HG03571 (cell line): ENCODE results near the gene PPP1CA.
"Not testable (repeated sequence)": the region's sequence is repeated elsewhere in the genome, so short reads cannot be mapped to it uniquely, and the experiment has no call there.

Experiments
- ATAC-seq: cut with Tn5 transposase; IDR thresholded peaks from one replicate; pipeline ENCODE4 v1.9.1; 2021; ENCODE audit not compliant: unreplicated experiment

PPP1CA gene

DNA sequence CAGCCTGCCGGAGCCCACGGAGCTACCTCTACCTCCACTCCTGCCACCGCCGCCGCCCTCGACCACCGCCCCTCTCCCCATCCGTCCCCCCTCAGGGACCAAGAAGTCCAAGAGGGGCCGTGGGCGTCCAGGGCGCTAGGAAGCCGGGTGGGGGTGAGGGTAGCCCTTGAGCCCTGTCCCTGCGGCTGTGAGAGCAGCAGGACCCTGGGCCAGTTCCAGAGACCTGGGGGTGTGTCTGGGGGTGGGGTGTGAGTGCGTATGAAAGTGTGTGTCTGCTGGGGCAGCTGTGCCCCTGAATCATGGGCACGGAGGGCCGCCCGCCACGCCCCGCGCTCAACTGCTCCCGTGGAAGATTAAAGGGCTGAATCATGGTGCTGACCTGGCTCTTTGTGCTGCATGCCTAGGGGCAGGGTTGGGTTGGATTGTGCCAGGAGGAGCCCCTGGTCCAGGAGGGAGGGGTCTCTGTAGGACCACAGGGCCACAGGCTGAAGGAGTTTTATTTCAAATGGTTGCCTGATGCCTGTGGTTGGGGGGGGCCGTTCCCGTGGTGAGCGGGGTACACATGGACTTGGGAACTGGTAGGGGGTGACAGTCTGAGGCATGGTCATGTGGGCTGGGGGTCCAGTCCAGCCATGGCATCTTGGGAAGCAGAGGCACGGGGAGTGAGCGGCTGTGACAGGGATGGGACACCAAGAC is 33.5 kb upstream of the PPP1CA start:
- ATAC-seq, result no peak

DNA sequence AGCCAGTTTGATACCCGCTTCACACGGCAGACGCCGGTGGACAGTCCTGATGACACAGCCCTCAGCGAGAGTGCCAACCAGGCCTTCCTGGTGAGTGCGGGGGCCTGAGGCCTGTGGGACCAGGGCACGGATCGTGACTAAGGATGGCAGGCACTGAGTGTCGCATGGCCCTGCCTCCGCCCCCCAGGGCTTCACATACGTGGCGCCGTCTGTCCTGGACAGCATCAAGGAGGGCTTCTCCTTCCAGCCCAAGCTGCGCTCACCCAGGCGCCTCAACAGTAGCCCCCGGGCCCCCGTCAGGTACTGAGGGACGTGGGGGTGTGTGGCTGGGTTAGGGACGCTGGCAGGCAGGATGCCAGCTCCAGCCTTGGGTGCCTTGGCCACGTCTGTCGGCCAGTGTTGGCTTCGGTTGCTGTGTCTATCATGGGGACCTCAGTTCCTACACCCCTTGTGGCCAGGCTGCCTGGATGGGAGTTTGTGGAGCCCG is 32.8 kb upstream of the PPP1CA start:
- ATAC-seq, result no peak

DNA sequence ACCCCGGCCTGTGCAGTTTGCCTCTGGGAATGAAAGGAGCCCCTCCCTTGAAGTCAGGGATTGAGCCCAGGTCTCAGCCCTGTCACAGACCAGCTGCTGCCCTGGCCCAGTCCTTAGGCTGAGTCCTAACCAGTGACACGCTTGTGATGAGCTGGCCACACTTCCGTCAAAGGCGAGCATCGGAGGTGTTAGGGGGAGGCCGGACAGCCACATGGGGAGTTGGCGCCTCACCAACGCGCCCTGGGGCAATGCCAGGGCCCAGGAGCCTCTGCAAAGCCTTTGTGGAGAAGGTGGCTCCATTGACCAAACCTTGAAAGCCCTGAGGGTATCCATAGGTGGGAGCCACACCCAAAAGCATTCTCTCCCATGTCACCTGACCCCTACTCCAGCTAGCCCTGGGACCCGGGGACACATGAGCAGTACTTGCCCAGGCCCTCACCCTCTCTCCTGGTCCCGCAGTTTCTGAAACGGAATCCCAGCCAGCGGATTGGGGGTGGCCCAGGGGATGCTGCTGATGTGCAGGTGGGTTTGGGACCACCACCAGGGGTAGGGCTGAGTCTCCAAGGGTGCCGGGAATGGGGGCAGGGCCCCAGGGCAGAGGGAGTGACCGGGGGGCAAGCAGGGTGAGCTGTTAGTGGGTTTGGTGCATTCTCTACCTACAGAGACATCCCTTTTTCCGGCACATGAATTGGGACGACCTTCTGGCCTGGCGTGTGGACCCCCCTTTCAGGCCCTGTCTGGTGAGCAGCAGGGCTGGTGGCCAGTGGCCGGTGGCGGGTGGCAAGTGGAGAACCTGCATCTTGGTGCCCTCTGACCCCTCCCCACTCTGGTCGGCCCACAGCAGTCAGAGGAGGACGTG is 32.1 kb upstream of the PPP1CA start:
- ATAC-seq, result no peak

DNA sequence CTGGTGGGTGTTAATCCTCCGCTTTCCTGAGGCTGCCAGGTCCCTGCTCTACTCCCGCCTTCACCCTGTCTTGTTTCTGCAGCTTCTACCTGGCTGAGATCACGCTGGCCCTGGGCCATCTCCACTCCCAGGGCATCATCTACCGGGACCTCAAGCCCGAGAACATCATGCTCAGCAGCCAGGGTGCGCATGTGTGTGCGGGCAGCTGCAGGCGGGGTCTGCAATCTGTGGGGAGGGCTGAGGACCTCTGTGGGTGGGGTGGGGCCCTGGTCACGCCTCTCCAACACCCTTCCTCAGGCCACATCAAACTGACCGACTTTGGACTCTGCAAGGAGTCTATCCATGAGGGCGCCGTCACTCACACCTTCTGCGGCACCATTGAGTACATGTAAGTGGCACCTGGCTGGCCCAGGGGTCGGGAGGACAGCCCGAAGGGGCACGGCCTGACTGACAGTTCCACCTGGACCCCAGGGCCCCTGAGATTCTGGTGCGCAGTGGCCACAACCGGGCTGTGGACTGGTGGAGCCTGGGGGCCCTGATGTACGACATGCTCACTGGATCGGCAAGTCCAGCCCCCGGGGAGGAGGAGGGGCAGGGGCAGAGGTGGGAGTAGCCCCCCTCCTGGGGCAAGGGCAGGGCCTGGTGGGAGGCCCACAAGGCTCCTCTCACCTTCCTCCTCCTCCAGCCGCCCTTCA is 31.1 kb upstream of the PPP1CA start:
- no peak for ATAC-seq

DNA sequence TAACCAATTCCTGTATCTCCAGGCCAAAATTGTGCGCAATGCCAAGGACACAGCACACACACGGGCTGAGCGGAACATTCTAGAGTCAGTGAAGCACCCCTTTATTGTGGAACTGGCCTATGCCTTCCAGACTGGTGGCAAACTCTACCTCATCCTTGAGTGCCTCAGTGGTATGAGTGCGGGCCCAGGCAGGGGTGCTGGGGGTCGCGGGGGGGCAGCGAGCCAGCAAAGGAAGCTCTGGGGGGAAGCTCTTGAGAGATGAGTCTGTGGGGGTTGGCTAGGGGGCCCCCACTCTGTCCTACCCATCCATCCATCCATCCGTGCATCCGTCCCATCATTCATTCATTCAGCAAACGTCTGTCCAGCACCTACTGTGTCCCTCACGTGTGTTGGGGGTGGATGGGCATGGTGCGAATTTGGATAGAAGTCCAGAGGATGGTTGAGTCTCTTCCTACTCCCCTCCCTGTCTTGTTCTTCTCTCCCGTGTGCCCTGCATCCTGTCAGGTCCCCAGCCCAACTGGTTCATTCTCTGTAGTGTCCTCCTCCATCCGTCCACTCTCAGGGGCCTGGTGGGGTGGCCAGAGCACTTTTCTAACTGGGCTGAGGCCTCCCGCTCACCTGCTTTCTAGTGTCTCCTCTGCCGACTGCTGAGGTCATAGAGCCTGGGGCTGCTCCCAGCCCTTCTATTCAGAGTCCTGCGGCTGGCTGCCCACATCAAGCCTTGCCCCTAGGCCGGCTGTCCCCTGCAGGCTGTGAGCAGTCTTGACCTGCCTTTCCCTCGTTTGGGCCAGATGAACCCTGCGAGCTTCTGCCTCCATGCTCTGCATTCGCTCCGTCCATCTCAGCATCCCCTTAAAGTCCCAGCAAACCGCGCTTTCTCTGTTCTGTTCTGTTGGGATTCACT is 29.9 kb upstream of the PPP1CA start:
- ATAC-seq, result no peak

DNA sequence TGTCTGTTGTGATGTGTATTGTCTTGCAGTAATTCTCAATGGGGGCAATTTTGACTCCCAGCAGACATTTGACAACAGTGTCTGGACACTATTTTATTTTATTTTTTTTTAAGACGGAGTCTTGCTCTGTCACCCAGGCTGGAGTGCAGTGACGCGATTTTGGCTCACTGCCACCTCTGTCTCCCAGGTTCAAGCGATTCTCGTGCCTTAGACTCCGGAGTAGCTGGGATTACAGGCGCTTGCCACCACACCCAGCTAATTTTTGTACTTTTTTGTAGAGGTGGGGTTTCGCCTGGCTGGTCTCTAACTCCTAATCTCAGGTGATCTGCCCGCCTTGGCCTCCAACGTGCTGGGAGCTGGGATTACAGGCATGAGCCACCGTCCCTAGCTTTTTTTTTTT is 28.1 kb upstream of the PPP1CA start:
- ATAC-seq, result no peak

DNA sequence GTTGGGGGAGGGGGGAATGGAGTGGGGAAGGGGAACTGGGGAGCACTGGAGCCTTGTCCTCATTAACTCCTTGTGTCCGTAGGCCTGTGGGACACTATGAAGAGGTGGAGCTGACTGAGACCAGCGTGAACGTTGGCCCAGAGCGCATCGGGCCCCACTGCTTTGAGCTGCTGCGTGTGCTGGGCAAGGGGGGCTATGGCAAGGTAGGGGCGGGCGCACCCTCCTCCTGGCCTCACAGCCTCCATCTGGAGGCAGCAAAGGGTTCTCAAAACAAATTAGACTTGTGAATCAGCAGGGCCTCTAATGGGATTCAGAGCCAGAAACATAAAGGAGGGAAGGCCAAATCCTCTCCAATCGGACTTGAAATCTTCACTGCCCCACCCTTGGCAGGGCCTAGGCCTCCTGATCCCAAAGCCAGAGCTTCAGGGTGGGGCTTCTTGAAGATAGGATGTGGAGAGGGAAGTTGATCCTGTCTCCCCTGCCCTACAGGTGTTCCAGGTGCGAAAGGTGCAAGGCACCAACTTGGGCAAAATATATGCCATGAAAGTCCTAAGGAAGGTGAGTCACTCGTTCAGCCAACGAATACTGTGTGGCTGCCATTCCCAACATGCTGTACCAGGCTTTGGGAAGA is 27.5 kb upstream of the PPP1CA start:
- no peak for ATAC-seq

DNA sequence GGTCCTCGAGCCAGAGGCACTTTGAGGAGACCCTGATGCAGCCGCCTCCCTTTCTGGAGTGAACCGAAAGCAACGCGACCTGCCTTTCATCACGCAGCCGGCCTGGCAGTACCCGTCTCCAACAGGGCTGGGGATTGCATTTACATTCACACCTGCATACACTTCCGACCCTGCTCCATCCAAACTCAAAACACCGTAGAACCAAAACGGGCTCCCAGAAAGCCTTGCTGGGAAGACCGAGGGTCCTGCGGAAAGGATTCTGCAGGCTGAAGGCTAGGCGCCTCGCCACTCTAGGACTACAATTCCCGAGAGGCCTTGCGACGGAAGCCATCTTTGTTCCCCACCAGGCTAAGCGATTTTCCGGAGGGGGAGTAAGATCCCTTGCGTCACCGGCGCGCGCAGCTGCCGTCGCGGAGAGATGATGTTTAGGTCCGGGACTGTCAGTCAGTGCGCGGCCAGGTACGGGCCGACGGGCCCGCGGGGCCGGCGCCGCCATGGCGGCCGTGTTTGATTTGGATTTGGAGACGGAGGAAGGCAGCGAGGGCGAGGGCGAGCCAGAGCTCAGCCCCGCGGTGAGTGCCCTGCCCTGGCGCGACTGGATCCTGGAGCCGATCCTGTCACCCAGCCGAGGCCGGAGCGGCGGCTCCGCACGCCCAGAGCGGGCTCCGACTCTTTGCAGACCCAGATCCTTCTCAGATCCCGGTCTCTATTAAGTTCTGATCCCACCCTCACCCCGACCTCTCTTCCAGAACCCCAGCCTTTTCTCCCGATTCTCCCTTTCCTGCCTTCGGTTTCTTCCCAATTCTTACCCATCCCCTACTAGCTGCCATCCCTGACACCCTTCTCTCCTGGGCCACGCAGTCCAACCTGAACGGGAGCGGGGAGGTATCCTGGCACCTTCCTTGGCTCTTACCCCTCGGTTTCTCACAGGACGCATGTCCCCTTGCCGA is 26.7 kb upstream of the PPP1CA start, which contains the start of gene RPS6KB2:
Gene RPS6KB2 (plus strand): TSS at position 443 of the 950 bp plus-strand sequence. CDS start 52 bp downstream, at position 495.
- peak; percentile 71 for ATAC-seq

DNA sequence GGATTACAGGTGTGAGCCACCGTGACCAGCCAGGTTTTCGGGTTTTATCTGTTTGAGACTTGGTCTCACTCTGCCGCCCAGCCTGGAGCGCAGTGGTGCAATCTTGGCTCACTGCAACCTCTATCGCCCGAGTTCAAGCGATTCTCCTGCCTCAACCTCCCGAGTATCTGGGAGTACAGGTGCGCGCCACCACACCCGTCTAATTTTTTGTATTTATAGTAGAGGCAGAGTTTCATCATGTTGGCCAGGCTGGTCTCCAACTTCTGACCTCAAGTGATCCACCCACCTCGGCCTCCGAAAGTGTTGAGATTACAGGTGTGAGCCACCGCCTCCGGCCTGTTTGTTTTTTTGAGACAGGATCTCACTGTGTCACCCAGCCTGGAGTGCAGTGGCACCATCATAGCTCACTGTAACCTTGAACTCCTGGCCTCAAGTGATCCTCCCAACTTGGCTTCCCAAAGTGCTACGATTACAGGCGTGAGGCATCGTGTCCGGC is 25.8 kb upstream of the PPP1CA start:
- not testable (repeated sequence) for ATAC-seq

DNA sequence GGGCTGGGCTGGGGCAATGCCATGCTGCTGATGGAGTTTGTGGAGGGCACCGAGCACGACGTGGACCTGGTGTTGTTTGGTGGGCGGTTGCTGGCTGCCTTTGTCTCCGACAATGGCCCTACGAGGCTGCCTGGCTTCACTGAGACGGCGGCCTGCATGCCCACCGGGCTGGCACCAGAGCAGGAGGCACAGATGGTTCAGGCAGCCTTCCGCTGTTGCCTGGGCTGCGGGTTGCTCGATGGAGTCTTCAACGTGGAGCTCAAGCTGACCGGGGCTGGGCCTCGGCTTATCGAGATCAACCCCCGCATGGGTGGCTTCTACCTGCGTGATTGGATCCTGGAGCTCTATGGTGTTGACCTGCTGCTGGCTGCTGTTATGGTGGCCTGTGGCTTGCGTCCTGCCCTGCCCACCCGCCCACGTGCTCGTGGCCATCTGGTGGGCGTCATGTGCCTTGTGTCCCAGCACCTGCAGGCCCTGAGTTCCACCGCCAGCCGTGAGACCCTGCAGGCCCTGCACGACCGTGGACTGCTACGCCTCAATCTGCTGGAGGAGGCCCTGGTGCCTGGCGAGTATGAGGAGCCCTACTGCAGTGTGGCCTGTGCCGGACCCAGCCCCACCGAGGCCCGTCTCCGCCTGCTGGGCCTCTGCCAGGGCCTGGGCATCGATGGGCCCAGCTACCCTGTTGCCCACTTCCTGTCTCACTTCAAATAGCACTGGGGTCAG is 22.4 kb upstream of the PPP1CA start:
- ATAC-seq, result no peak

DNA sequence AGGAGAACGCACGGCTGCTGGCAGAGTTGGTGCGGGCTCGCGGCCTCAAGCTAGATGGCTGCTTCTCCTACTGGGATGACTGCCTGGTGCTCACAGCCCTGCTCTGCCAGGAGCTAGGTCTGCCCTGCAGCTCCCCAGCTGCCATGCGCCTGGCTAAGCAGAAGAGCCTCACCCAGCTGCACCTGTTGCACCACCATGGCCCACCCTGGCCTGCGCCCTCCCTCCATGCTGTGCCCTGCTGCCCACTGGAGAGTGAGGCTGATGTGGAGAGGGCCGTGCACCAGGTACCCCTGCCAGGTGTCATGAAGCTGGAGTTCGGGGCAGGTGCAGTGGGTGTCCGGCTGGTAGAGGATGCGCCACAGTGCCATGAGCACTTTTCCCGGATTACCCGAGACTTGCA is 21.8 kb upstream of the PPP1CA start:
- ATAC-seq, result no peak

DNA sequence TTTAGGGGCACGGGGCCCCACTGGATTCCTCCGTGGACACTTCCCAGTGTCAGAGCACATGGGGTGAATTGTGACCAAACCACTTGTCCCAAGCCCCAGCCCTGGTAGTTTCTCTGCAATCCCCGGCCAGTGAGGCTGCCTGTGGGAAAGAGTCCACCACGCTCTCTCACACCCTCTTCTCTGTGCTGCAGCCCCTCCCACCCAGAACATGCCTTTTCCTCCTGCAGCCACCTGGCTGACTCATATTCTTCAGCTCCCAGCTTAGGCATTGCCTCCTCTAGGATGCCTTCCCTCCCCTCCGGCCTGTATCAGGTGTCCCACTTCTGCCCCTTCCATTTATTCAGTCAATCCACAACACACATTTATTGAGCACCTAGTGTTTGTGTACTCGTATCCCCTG is 21.2 kb upstream of the PPP1CA start:
- no peak for ATAC-seq

DNA sequence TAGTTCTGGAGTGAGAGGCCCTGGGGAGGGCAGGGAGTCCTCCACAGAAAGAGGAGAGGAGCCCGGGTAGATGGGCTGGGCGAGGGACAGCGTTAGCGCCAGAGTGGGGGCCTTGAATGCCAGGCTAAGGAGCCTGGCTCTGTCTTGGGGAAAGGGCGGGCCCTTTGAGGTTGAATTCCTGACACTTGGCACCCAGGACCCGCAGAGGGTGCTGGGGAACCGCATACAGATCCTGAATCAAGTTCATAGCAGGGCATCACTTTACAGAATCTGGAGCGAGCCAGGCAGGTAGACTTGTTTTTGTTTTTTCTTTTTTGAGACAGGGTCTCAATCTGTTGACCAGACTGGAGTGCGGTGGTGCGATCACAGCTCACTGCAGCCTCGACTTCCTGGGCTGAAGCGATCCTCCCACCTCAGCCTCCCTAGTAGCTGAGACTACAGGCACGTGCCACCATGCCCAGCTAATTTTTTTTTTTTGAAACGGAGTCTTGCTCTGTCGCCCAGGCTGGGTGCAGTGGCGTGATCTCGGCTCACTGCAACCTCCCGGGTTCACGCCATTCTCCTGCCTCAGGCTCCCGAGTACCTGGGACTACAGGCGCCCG is 19.9 kb upstream of the PPP1CA start:
- ATAC-seq, result no peak

DNA sequence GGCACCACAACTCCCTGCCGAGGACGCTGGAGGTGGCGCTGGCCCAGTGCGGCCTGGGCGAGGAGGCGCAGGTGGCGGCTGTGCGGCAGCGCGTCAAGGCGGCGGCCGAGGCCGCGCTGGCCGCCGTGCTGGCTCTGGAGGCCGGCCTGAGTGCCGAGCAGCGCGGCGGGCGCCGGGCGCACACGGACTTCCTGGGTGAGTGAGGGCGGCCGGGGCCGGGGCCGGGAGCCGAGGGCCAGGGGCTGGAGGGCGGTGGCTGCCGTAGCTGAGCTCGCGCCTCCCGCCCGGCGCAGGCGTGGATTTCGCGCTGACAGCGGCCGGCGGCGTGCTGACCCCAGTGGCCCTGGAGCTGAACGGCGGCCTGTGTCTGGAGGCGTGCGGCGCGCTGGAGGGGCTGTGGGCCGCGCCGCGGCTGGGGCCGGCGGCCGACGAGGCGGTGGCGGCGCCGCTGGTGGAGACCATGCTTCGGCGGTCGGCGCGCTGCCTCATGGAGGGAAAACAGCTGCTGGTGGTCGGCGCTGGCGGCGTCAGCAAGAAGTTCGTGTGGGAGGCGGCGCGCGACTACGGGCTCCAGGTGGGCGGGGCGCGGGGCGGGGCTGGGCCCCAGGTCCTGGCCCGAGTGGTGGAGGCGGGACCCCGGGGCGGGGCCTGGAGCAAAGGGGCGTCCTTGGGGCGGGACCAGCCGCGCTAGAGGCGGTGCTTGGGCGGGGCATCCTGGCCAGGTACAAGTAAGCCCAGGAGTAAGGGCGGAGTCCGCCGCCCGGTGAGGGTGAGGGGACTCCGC is 19.2 kb upstream of the PPP1CA start:
- ATAC-seq, result peak; percentile 69

DNA sequence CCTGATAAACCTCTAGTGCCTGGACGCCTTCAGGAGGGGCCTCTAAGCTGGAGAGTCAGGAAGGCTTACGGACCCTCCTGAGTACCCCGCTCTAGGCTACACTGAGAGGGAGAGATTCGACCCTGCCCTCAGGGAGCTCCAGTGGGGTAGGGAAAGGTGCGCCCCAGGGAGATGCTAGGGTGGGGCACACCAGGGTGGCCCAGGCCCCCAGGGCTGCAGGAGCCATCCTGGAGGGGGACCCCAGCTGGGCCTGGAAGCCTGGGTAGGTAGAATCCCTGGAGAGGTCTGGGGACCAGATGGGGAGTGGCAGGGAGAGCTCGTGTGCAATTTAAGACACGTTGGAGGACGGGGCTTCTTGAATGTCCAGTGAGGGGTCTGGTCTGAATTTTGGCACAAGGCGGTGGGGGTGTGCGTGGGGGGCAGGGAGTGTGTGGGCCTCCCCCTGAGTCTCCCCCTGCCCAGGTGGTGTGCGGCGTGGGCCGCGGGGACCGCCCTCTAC is 18.5 kb upstream of the PPP1CA start:
- ATAC-seq, result no peak

DNA sequence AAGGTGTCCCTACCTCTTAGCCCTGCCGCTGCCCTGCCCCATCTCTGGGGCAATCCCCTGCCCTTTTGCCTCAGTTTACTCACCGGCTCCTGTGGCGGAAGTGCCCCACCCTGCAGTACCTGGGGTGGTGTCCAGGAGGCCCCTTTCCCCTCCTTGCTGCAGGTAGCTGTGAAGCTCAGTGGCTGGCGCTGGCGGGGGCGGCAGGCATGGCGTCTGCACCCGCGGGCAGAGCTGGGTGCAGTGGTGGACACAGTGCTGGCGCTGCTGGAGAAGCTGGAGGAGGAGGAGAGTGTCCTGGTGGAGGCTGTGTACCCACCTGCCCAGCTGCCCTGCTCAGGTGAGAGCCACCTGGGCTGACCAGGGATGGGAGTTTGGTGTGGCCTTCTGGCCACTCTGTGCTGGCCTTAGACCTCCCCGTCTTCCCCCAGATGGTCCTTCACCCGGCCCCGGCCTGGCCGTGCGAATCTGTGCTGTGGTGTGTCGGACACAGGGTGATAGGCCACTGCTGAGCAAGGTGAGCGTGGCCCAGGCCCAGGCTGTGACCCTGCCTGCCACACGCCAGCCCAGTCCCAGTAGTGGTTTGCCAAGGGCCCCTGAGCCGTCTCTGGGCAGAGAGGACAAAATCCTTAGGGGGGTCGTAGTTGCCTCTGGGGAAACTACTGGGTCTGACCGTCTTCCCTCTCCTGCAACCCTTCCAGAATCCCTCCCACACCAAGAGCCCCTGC is 17.8 kb upstream of the PPP1CA start:
- no peak for ATAC-seq
